HEK293 (cell line): Measurements from ENCODE around the gene PES1.
A peak's percentile ranks its signal among the peaks of the same experiment; 100 is the strongest.
"Not testable (repeated sequence)": the region's sequence is repeated elsewhere in the genome, so short reads cannot be mapped to it uniquely, and the experiment has no call there.

Experiments
- CTCF ChIA-PET: fragments of 350-600 bp; formaldehyde crosslinking; extraction: SDS; loops from one replicate; lab custom pipeline; 2021; ENCODE audit warnings: antibody characterized with exemption; lab: Yijun Ruan, JAX
- POLR2A ChIA-PET: fragments of 300-600 bp; formaldehyde crosslinking; extraction: SDS; loops from one replicate; lab custom pipeline; 2020; ENCODE audit warnings: antibody characterized with exemption, inconsistent platforms; lab: Yijun Ruan, JAX
- H3K27ac ChIP-seq: fragments of 200-500 bp; sonication (Bioruptor generic); 2 replicates; pipeline ENCODE4 v1.5.1; 2014; ENCODE audit warnings: low read depth, low read length, control low read depth, inconsistent platforms; ENCODE audit errors: extremely low read depth
- H3K36me3 ChIP-seq, 2 experiments: fragments of 200-500 bp in 1 of 2; sonication (Bioruptor generic) in 1 of 2; 1 replicate in 1 of 2; 2 replicates in 1 of 2; pipeline ENCODE4 v1.5.1; 2014 to 2017; ENCODE audit warnings: inconsistent platforms in 2 of 2, low read length in 2 of 2; ENCODE audit not compliant: control insufficient read depth in 2 of 2, insufficient read depth in 1 of 2
- H3K4me1 ChIP-seq: fragments of 200-500 bp; sonication (Bioruptor generic); 2 replicates; pipeline ENCODE4 v1.5.1; 2014; ENCODE audit warnings: mild to moderate bottlenecking, low read length, inconsistent platforms; ENCODE audit not compliant: control insufficient read depth, insufficient read depth
- H3K4me3 ChIP-seq: 2 replicates; pipeline ENCODE4 v1.5.1; 2011; ENCODE audit warnings: low read depth, mild to moderate bottlenecking, control low read depth, low read length, moderate library complexity
- H3K9me3 ChIP-seq: fragments of 200-500 bp; sonication (Bioruptor generic); 2 replicates; pipeline ENCODE4 v1.5.1; 2014; ENCODE audit warnings: low read depth, low read length, inconsistent platforms; ENCODE audit not compliant: control insufficient read depth, insufficient read depth
- CTCF ChIP-seq: fragments of 450-650 bp; formaldehyde crosslinking; IDR thresholded peaks from 2 replicates; pipeline ENCODE4 v1.5.1; 2016; ENCODE audit warnings: missing biosample characterization, missing genetic modification characterization
- EGR2 ChIP-seq: fragments of 450-650 bp; formaldehyde crosslinking; IDR thresholded peaks from 2 replicates; pipeline ENCODE4 v1.5.1; 2016; ENCODE audit warnings: low read depth, missing biosample characterization, missing genetic modification characterization
- GLI4 ChIP-seq: fragments of 450-650 bp; formaldehyde crosslinking; IDR thresholded peaks from 2 replicates; pipeline ENCODE4 v1.5.1; 2016; ENCODE audit warnings: missing biosample characterization, missing genetic modification characterization
- KLF1 ChIP-seq: fragments of 450-650 bp; formaldehyde crosslinking; IDR thresholded peaks from 2 replicates; pipeline ENCODE4 v1.5.1; 2016; ENCODE audit warnings: missing biosample characterization, missing genetic modification characterization
- SCRT2 ChIP-seq: fragments of 450-650 bp; formaldehyde crosslinking; IDR thresholded peaks from 2 replicates; pipeline ENCODE4 v1.5.1; 2016; ENCODE audit warnings: missing biosample characterization, missing genetic modification characterization
- ZFHX2 ChIP-seq: fragments of 450-650 bp; formaldehyde crosslinking; conservative IDR thresholded peaks from 2 replicates; pipeline ENCODE4 v1.5.1; 2016; ENCODE audit warnings: missing biosample characterization, missing genetic modification characterization
- ZIC2 ChIP-seq: fragments of 450-650 bp; formaldehyde crosslinking; IDR thresholded peaks from 2 replicates; pipeline ENCODE4 v1.5.1; 2016; ENCODE audit warnings: missing biosample characterization, missing genetic modification characterization
- ZNF114 ChIP-seq: fragments of 450-650 bp; formaldehyde crosslinking; IDR thresholded peaks from 2 replicates; pipeline ENCODE4 v1.5.0; 2017; ENCODE audit warnings: missing biosample characterization, missing genetic modification characterization
- ZNF274 ChIP-seq, 2 experiments: fragments of 200-500 bp in 1 of 2; fragments of 450-650 bp in 1 of 2; sonication (Bioruptor generic) in 1 of 2; formaldehyde crosslinking in 1 of 2; IDR thresholded peaks; 2 replicates each; pipeline versions ENCODE4 v1.5.1 to v1.6.1; 2014 to 2016; ENCODE audit warnings: borderline replicate concordance in 1 of 2, inconsistent platforms in 1 of 2, low read length in 1 of 2, missing biosample characterization in 1 of 2, missing genetic modification characterization in 1 of 2
- ZNF677 ChIP-seq: fragments of 450-650 bp; IDR thresholded peaks from 2 replicates; pipeline ENCODE4 v1.5.0; 2018; ENCODE audit warnings: missing biosample characterization, mild to moderate bottlenecking, missing genetic modification characterization, moderate library complexity
- ZNF76 ChIP-seq: fragments of 450-650 bp; formaldehyde crosslinking; IDR thresholded peaks from 2 replicates; pipeline ENCODE4; 2016; ENCODE audit warnings: low read depth, missing biosample characterization, missing genetic modification characterization, borderline replicate concordance
- ZNF768 ChIP-seq: fragments of 450-650 bp; formaldehyde crosslinking; IDR thresholded peaks from 2 replicates; pipeline ENCODE4 v1.5.1; 2018; ENCODE audit warnings: missing biosample characterization, mild to moderate bottlenecking, missing genetic modification characterization
- ZSCAN16 ChIP-seq: fragments of 450-650 bp; formaldehyde crosslinking; IDR thresholded peaks from 2 replicates; pipeline ENCODE4 v1.5.1; 2016; ENCODE audit warnings: missing biosample characterization, missing genetic modification characterization

The PES1 gene

GRCh38 chr22:30564045-30564760 is 27.5 kb downstream of the PES1 start:
- Histone ChIP-seq H3K4me1 (no peaks in the 10 kb centered on the region), H3K36me3 (no peaks in the 10 kb centered on the region), H3K27ac (no peak overlapping the region), H3K9me3 (no peaks in the 10 kb centered on the region), H3K4me3 (no peak overlapping the region)
- TF ChIP-seq ZNF114 (tag by site-specific recombination) = no peak
- TF ChIP-seq ZNF677 (tag by site-specific recombination) = no peak
- TF ChIP-seq ZFHX2 (tag by site-specific recombination) = peak; percentile 55
- TF ChIP-seq ZNF768 (tag by site-specific recombination) = peak; percentile 53; the same call in 1 of the 2 replicates
- TF ChIP-seq CTCF (tag by site-specific recombination) = no peak
- peak; percentile 69 for TF ChIP-seq EGR2 (tag by site-specific recombination)
- POLR2A ChIA-PET = no interaction called here
- CTCF ChIA-PET = interaction anchor here (0.6 kb wide), 2 partner anchors 37 to 559 kb away, joined by 3 read pairs; no protein-coding TSS in a partner anchor

DNA sequence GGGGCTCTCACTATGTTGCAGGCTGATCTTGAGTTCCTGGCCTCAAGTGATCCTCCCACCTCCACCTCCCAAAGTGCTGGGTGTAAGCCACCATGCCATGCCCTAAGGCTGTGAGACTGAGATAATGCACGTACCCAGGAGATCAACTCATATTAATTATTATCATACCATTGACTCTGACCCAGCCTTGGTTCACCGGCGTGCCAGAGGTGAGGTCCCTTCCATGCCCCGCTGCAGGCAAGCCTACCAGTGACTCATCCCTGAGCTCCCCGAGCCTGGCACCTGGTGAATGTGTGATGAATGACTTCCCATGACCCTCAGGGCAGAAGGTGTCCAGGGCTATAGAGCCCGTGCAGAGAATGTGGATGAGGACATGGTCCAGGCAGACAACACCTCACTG is 29.3 kb downstream of the PES1 start:
- H3K27ac ChIP-seq = no peak overlapping the region
- no peak overlapping the region for H3K4me3 ChIP-seq
- H3K36me3 ChIP-seq = no peaks in the 10 kb centered on the region
- no peaks in the 10 kb centered on the region for H3K4me1 ChIP-seq
- no peak for TF ChIP-seq ZNF76 (tag by site-specific recombination)
- TF ChIP-seq SCRT2 (tag by site-specific recombination) = no peak
- no peak for TF ChIP-seq ZNF274 (IDR thresholded peaks at IDR 0.05; ENCODE audit: low read length)
- no peak for TF ChIP-seq ZNF274 (tag by site-specific recombination; IDR thresholded peaks at IDR 0.05; ENCODE audit: borderline replicate concordance)
- no peak for TF ChIP-seq GLI4 (tag by site-specific recombination)
- POLR2A ChIA-PET = no interaction called here
- no peaks in the 10 kb centered on the region for H3K9me3 ChIP-seq
- CTCF ChIA-PET = interaction anchor here (0.6 to 1.3 kb wide), 5 partner anchors 18 to 484 kb away, joined by 3 to 5 read pairs (median 3); no protein-coding TSS in a partner anchor

DNA sequence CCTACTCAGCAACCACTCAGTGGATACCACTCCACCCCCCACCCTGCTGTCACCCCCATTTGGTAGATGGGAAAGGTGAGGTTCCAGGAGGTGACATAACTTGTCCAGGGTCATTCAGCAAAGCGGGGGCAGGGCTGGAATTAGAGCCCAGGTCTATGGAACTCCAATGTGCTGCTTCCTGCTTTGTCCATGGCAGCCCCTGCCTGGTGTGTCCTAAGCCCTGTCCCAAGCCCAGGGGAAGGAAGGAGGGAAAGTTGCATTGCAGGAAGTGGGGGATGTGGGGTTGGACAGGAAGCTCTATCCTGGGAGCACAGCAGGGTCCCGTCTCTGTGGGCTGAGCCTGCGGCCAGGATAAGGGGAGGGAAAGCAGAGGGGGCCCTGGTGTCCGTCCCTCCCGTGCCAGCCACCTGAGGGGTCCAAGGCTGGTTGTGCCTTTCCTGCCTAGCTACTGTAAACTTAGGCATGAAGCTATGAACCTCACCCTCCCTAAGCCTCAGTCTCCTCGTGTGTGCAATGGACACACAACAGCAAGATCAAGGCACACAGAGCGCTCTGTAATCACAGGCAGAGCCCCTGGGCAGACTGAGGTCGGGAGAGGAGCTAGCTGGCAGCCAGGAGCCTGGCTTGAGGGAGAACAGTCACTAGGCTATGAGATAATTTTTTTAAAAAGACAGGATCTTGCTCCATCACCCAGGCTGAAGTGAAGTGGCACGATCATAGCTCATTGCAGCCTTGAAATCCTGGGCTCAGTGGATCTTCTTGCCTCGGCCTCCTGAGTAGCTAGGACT is 30.1 kb downstream of the PES1 start:
- Histone ChIP-seq H3K4me3 (no peak overlapping the region), H3K4me1 (no peaks in the 10 kb centered on the region), H3K27ac (no peak overlapping the region), H3K9me3 (no peaks in the 10 kb centered on the region), H3K36me3 (no peaks in the 10 kb centered on the region)
- POLR2A ChIA-PET = no interaction called here
- CTCF ChIA-PET = interaction anchor here (0.6 to 1.3 kb wide), 5 partner anchors 10 to 1965 kb away, joined by 3 to 5 read pairs (median 3); no protein-coding TSS in a partner anchor
- TF ChIP-seq ZSCAN16 (tag by site-specific recombination) = no peak
- peak; percentile 52 for TF ChIP-seq ZIC2

GRCh38 chr22:30560643-30561202 is 31.0 kb downstream of the PES1 start:
- H3K9me3 ChIP-seq, H3K27ac ChIP-seq, H3K4me3 ChIP-seq, POLR2A ChIA-PET, H3K4me1 ChIP-seq, H3K36me3 ChIP-seq: not testable (repeated sequence)
- CTCF ChIA-PET = interaction anchor here (0.6 to 0.7 kb wide), 3 partner anchors 11 to 1966 kb away, joined by 3 to 4 read pairs (median 3); no protein-coding TSS in a partner anchor
- TF ChIP-seq KLF1 (tag by site-specific recombination) = 0 out of 2 replicates have a peak, but pooled peaks have one; percentile 16
